Central memory CD8-positive, alpha-beta T cell (primary cell): ENCODE data around the gene PIK3C2B.
"Not testable (repeated sequence)": the region's sequence is repeated elsewhere in the genome, so short reads cannot be mapped to it uniquely, and the experiment has no call there.

Source experiments
- ATAC-seq: fragments of 150-1000 bp; cut with Tn5 transposase; replicated peaks from 2 replicates; pipeline ENCODE4 v1.10.0; 2022; ENCODE audit warnings: mild to moderate bottlenecking, moderate FRiP score, moderate number of reproducible peaks; ENCODE audit not compliant: poor library complexity, severe bottlenecking; ENCODE audit errors: extremely low read depth
- DNase-seq, 2 donors: peaks; one replicate each; pipeline ENCODE4 v3.0.0; 2021; ENCODE audit warnings: low spot score in 2 of 2
- H3K27ac Mint-ChIP-seq: one replicate; pipeline ENCODE4 v1.8.0; 2022; ENCODE audit warnings: low read depth, mild to moderate bottlenecking, moderate library complexity, mixed read lengths
- H3K27me3 Mint-ChIP-seq: one replicate; pipeline ENCODE4 v1.8.0; 2022; ENCODE audit warnings: mixed read lengths
- H3K36me3 Mint-ChIP-seq: one replicate; pipeline ENCODE4 v1.8.0; 2022; ENCODE audit warnings: mild to moderate bottlenecking, moderate library complexity, mixed read lengths; ENCODE audit not compliant: insufficient read depth
- H3K4me1 Mint-ChIP-seq: one replicate; pipeline ENCODE4 v1.8.0; 2022; ENCODE audit warnings: mixed read lengths
- H3K4me3 Mint-ChIP-seq: one replicate; pipeline ENCODE4 v1.8.0; 2022; ENCODE audit warnings: mild to moderate bottlenecking, moderate library complexity, mixed read lengths
- H3K9me3 Mint-ChIP-seq: one replicate; pipeline ENCODE4 v1.8.0; 2022; ENCODE audit warnings: mixed read lengths

PIK3C2B gene

GRCh38 chr1:204517382-204517781, 22.8 kb upstream of the PIK3C2B start:
- Mint-ChIP-seq H3K36me3 (peaks cover 11% of the 10 kb centered on the region), H3K4me1 (peaks cover 55% of the 10 kb centered on the region)
- H3K27me3 Mint-ChIP-seq, H3K9me3 Mint-ChIP-seq, H3K27ac Mint-ChIP-seq, ATAC-seq, DNase-seq, H3K4me3 Mint-ChIP-seq: not testable (repeated sequence)

GRCh38 chr1:204516180-204516879, 21.7 kb upstream of the PIK3C2B start, which contains the start of gene MDM4:
Gene MDM4, plus strand, starts transcription at chr1:204516406. Its CDS starts 9,113 bp downstream, at chr1:204525519.
- DNase-seq (peak; percentile 85 to 89), ATAC-seq (peak; percentile 77)
- H3K4me1 Mint-ChIP-seq: peaks cover 44% of the 10 kb centered on the region
- no peaks in the 10 kb centered on the region for H3K27me3 Mint-ChIP-seq
- H3K27ac Mint-ChIP-seq: no peak within 1 kb of the TSS
- H3K36me3 Mint-ChIP-seq: peaks cover 13% of the 10 kb centered on the region
- H3K4me3 Mint-ChIP-seq: no peak within 1 kb of the TSS
- no peaks in the 10 kb centered on the region for H3K9me3 Mint-ChIP-seq

GRCh38 chr1:204514828-204515227, 20.2 kb upstream of the PIK3C2B start:
- H3K4me3 Mint-ChIP-seq: no peak overlapping the region
- no peak for ATAC-seq
- H3K4me1 Mint-ChIP-seq: peaks cover 29% of the 10 kb centered on the region
- H3K9me3 Mint-ChIP-seq: no peaks in the 10 kb centered on the region
- no peaks in the 10 kb centered on the region for H3K27me3 Mint-ChIP-seq
- H3K36me3 Mint-ChIP-seq: peaks cover 8% of the 10 kb centered on the region
- DNase-seq: no peak
- no peak overlapping the region for H3K27ac Mint-ChIP-seq

GRCh38 chr1:204513117-204513716, 18.6 kb upstream of the PIK3C2B start:
- H3K4me1 Mint-ChIP-seq: peaks cover 13% of the 10 kb centered on the region
- no peaks in the 10 kb centered on the region for H3K9me3 Mint-ChIP-seq
- peaks cover 10% of the 10 kb centered on the region for H3K36me3 Mint-ChIP-seq
- ATAC-seq (peak; percentile 29), DNase-seq (peak; percentile 37 to 59)
- H3K27ac Mint-ChIP-seq: peak overlapping the region; percentile 98
- H3K27me3 Mint-ChIP-seq: no peaks in the 10 kb centered on the region
- H3K4me3 Mint-ChIP-seq: peak overlapping the region; percentile 85

- DNase-seq (no peak), ATAC-seq (no peak)
- peaks cover 21% of the 10 kb centered on the region for H3K36me3 Mint-ChIP-seq
- H3K4me1 Mint-ChIP-seq: peaks cover 25% of the 10 kb centered on the region
- no peak overlapping the region for H3K27ac Mint-ChIP-seq
- peaks cover 2% of the 10 kb centered on the region for H3K9me3 Mint-ChIP-seq
- H3K27me3 Mint-ChIP-seq: peaks cover 4% of the 10 kb centered on the region
- no peak overlapping the region for H3K4me3 Mint-ChIP-seq
Measured at GRCh38 chr1:204511366-204511765, 16.8 kb upstream of the PIK3C2B start.

GRCh38 chr1:204509186-204509635, 14.6 kb upstream of the PIK3C2B start:
- Mint-ChIP-seq H3K4me1 (peaks cover 36% of the 10 kb centered on the region), H3K27ac (no peak overlapping the region), H3K36me3 (peaks cover 32% of the 10 kb centered on the region), H3K27me3 (peaks cover 10% of the 10 kb centered on the region), H3K9me3 (peaks cover 6% of the 10 kb centered on the region), H3K4me3 (no peak overlapping the region)
- DNase-seq (no peak), ATAC-seq (no peak)

- peak overlapping the region; percentile 100 for H3K27ac Mint-ChIP-seq
- peak overlapping the region; percentile 100 for H3K4me3 Mint-ChIP-seq
- ATAC-seq (peak; percentile 58), DNase-seq (peak in 1 of 2 donors; percentile 21)
- peaks cover 35% of the 10 kb centered on the region for H3K4me1 Mint-ChIP-seq
- peaks cover 6% of the 10 kb centered on the region for H3K9me3 Mint-ChIP-seq
- peaks cover 26% of the 10 kb centered on the region for H3K36me3 Mint-ChIP-seq
- H3K27me3 Mint-ChIP-seq: peaks cover 10% of the 10 kb centered on the region
Measured at GRCh38 chr1:204507317-204508105, 12.9 kb upstream of the PIK3C2B start.

GRCh38 chr1:204506969-204507316, 12.3 kb upstream of the PIK3C2B start:
- ATAC-seq: peak; percentile 78
- H3K4me3 Mint-ChIP-seq: peak overlapping the region; percentile 100
- peaks cover 35% of the 10 kb centered on the region for H3K4me1 Mint-ChIP-seq

GRCh38 chr1:204506201-204506968, 11.8 kb upstream of the PIK3C2B start:
- peak overlapping the region; percentile 100 for H3K27ac Mint-ChIP-seq
- peak overlapping the region; percentile 100 for H3K4me3 Mint-ChIP-seq

More at GRCh38 chr1:204506969-204507316, 12.3 kb upstream of the PIK3C2B start:
- H3K36me3 Mint-ChIP-seq: peaks cover 26% of the 10 kb centered on the region
- H3K27me3 Mint-ChIP-seq: peaks cover 10% of the 10 kb centered on the region
- H3K9me3 Mint-ChIP-seq: peaks cover 6% of the 10 kb centered on the region
- peak; percentile 88 to 91 for DNase-seq
- H3K27ac Mint-ChIP-seq: peak overlapping the region; percentile 100

GRCh38 chr1:204505674-204506200, 11.1 kb upstream of the PIK3C2B start:
- DNase-seq: no peak

More at GRCh38 chr1:204506201-204506968, 11.8 kb upstream of the PIK3C2B start:
- peaks cover 25% of the 10 kb centered on the region for H3K36me3 Mint-ChIP-seq
- peaks cover 10% of the 10 kb centered on the region for H3K27me3 Mint-ChIP-seq
- DNase-seq (peak; percentile 54 to 71), ATAC-seq (peak; percentile 59)
- peaks cover 35% of the 10 kb centered on the region for H3K4me1 Mint-ChIP-seq
- H3K9me3 Mint-ChIP-seq: peaks cover 6% of the 10 kb centered on the region

GRCh38 chr1:204503913-204504519, 9.4 kb upstream of the PIK3C2B start:
- DNase-seq: no peak
- no peak overlapping the region for H3K4me3 Mint-ChIP-seq
- peaks cover 24% of the 10 kb centered on the region for H3K36me3 Mint-ChIP-seq
- H3K4me1 Mint-ChIP-seq: peaks cover 35% of the 10 kb centered on the region
- peaks cover 10% of the 10 kb centered on the region for H3K27me3 Mint-ChIP-seq
- no peak for ATAC-seq
- H3K27ac Mint-ChIP-seq: no peak overlapping the region
- H3K9me3 Mint-ChIP-seq: peaks cover 6% of the 10 kb centered on the region

More at GRCh38 chr1:204505674-204506200, 11.1 kb upstream of the PIK3C2B start:
- H3K9me3 Mint-ChIP-seq: peaks cover 6% of the 10 kb centered on the region
- peak overlapping the region; percentile 100 for H3K27ac Mint-ChIP-seq
- H3K27me3 Mint-ChIP-seq: peaks cover 10% of the 10 kb centered on the region
- no peak for ATAC-seq
- H3K4me3 Mint-ChIP-seq: peak overlapping the region; percentile 100
- H3K4me1 Mint-ChIP-seq: peaks cover 35% of the 10 kb centered on the region
- H3K36me3 Mint-ChIP-seq: peaks cover 24% of the 10 kb centered on the region
